Esophagus muscularis mucosa (tissue), 4 donors: Measurements from ENCODE around the gene ZNF319. TPM values are rescaled to one million over a fixed set of nuclear protein-coding genes. Genes with fewer than 3 reads are reported as not detected.

ENCODE experiments used
- DNase-seq: peaks from one replicate; pipeline ENCODE4 v3.0.0-alpha.2; 2017; ENCODE audit errors: extremely low spot score
- H3K27ac ChIP-seq, 4 donors: fragments of 200-600 bp; sonication (generic); replicated peaks in 1 of 4; 1 replicate in 3 of 4; 2 replicates in 1 of 4; pipeline ENCODE4 v1.5.1; 2016 to 2019; ENCODE audit warnings: mild to moderate bottlenecking in 1 of 4
- H3K27me3 ChIP-seq, 4 donors: fragments of 200-600 bp; sonication (generic); one replicate each; pipeline versions ENCODE4 v1.5.1 to v1.6.0; 2016 to 2019
- H3K36me3 ChIP-seq, 4 donors: fragments of 200-600 bp; sonication (generic); one replicate each; pipeline ENCODE4 v1.5.1; 2016 to 2019
- H3K4me1 ChIP-seq, 4 donors: fragments of 200-600 bp; sonication (generic); one replicate each; pipeline ENCODE4 v1.5.1; 2016 to 2019
- H3K4me3 ChIP-seq, 4 donors: fragments of 200-600 bp; sonication (generic); 1 replicate in 2 of 4; 2 replicates in 2 of 4; pipeline ENCODE4 v1.5.1; 2016 to 2019; ENCODE audit warnings: mild to moderate bottlenecking in 4 of 4, moderate library complexity in 1 of 4
- H3K9me3 ChIP-seq, 4 donors: fragments of 200-600 bp; sonication (generic); 1 replicate in 3 of 4; 2 replicates in 1 of 4; pipeline ENCODE4 v1.5.1; 2016 to 2019
- CTCF ChIP-seq, 3 experiments: fragments of 200-600 bp in 2 of 3; fragments of 450-650 bp in 1 of 3; sonication (generic) in 2 of 3; IDR thresholded peaks; one replicate each; pipeline ENCODE4 v1.5.1; 2017 to 2019; ENCODE audit warnings: antibody characterized with exemption in 3 of 3, mild to moderate bottlenecking in 2 of 3, moderate library complexity in 1 of 3
- EP300 ChIP-seq: sonication (generic); formaldehyde crosslinking; IDR thresholded peaks from one replicate; pipeline ENCODE4 v1.6.1; 2017; ENCODE audit warnings: antibody characterized with exemption
- POLR2A ChIP-seq: fragments of 450-650 bp; IDR thresholded peaks from one replicate; pipeline ENCODE4 v1.6.1; 2017; ENCODE audit warnings: antibody characterized with exemption, moderate library complexity, mild to moderate bottlenecking, low read depth
- POLR2AphosphoS5 ChIP-seq, 2 donors: sonication (generic); formaldehyde crosslinking; IDR thresholded peaks; one replicate each; pipeline ENCODE4 v1.6.1; 2017; ENCODE audit warnings: antibody characterized with exemption in 2 of 2
- WGBS: methylation state at CpG from one replicate; pipeline ENCODE4 v1.1.5; 2018; 5-methylcytosine and 5-hydroxymethylcytosine counted together
- intact Hi-C: fragments of 100-400 bp; cut with DNase I; formaldehyde crosslinking; loops from one replicate; pipeline ENCODE4 v1.15.1; 2023
- total RNA-seq, 4 donors: library from RNA; depleted of rRNA; stranded (reverse); fragments of >200 nt; gene quantifications; one replicate each; pipeline versions ENCODE4 v1.1.0 to v1.2.1, GENCODE V29; 2016

Gene ZNF319
- 10 to 100 TPM in 2 of 4 donors, 1 to 10 TPM in 2; 7.1 to 20.9 (median 12.8) TPM for total RNA-seq

GRCh38 chr16:57999971-58000705, at the start of gene ZNF319:
ZNF319 (minus strand) TSS chr16:58000672; CDS start chr16:57998265, 2,407 bp downstream.
- Histone ChIP-seq H3K4me1 (peaks cover 35 to 52% (median 42%) of the 10 kb centered on the region in 4 donors), H3K27me3 (no peaks in the 10 kb centered on the region), H3K9me3 (no peaks in the 10 kb centered on the region), H3K27ac (peak within 1 kb of the TSS; percentile 87 to 96 (median 93)), H3K36me3 (peaks cover 35 to 55% (median 41%) of the 10 kb centered on the region in 4 donors), H3K4me3 (peak within 1 kb of the TSS; percentile 69 to 95 (median 82))
- DNase-seq, result no peak
- intact Hi-C loops, result loop anchor here (5.0 kb wide), 2 partner anchors 198 to 243 kb away; partner anchors contain the start of gene KIFC3
- TF ChIP-seq POLR2AphosphoS5 (IDR thresholded peaks at IDR 0.05), result no peak
- TF ChIP-seq CTCF (IDR thresholded peaks at IDR 0.05), result no peak
- no peak for TF ChIP-seq EP300
- no peak for TF ChIP-seq POLR2A
- WGBS, result 0% methylated on average over 12 of the region's 95 CpGs

DNA sequence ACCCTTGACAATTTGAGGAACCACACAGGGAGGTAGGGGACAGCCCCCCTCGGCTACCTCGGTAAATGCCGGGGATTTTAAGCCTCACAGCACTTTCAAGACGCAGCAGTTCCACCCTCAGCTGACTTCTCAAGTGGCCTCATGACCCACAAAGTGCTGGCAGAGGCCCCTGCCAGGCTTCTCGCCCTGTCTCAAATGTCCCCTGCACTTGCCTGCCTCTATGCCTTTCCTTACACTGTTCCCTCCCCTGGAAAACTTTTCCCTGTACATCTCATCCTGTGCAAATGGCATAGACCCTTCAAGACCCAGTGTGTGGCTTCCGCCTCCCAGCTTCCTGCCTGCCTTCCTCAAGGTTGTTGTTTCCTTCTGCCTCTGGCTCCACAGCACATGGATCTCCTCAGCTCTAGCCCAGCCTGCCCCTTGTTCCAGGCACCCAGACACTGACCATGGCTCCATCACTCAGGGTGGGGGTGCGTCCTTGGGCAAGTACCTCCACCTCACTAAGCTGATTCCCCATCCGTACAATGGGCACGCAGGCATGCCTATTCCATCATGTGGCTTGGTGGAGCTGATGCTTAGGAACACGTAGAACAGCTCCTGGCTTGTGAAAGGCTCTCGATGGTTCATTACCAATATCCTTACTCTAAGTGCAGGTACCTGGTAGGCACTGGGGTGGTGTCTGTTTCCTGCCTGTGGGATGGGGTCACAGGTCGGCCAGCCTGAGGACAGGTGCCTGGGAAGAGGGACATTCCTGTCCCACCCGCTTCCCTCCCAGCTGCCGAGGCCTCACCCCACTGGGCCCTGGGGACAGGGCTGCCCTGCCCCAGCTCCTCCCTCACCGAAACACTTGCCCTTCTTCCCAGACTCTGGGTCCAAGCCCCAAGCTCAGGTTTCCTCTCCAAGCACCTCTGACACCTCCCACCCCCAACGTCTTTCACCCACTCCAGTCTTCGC, 49.0 kb upstream of the ZNF319 start:
- Histone ChIP-seq H3K27me3 (no peaks in the 10 kb centered on the region), H3K9me3 (no peaks in the 10 kb centered on the region), H3K27ac (peak overlapping the region in 1 of 4 donors; percentile 20), H3K4me1 (peaks cover 9 to 36% (median 21%) of the 10 kb centered on the region in 4 donors), H3K4me3 (no peak overlapping the region), H3K36me3 (peaks cover 0 to 14% (median 10%) of the 10 kb centered on the region in 4 donors)
- TF ChIP-seq EP300 (no peak), CTCF (IDR thresholded peaks at IDR 0.05) (no peak), POLR2A (no peak), POLR2AphosphoS5 (IDR thresholded peaks at IDR 0.05) (no peak)
- WGBS, result 83% methylated on average over 17 of the region's 17 CpGs
- intact Hi-C loops, result no loop called here
- DNase-seq, result no peak

- intact Hi-C loops, result no loop called here
- H3K27ac ChIP-seq, result peak overlapping the region in 1 of 4 donors; percentile 20
These were observed 48.2 kb upstream of the ZNF319 start for GRCh38 chr16:58048494-58049231.

More at GRCh38 chr16:58048494-58049231, 48.2 kb upstream of the ZNF319 start:
- TF ChIP-seq EP300 (no peak), POLR2A (no peak), POLR2AphosphoS5 (IDR thresholded peaks at IDR 0.05) (no peak), CTCF (IDR thresholded peaks at IDR 0.05) (no peak)
- WGBS, result 82% methylated on average over 12 of the region's 13 CpGs
- Histone ChIP-seq H3K9me3 (no peaks in the 10 kb centered on the region), H3K27me3 (no peaks in the 10 kb centered on the region), H3K4me1 (peaks cover 9 to 36% (median 21%) of the 10 kb centered on the region in 4 donors), H3K4me3 (no peak overlapping the region), H3K36me3 (peaks cover 0 to 22% (median 19%) of the 10 kb centered on the region in 4 donors)
- no peak for DNase-seq
